ENCODE data around the gene EDAR. TPM values are rescaled to one million over a fixed set of nuclear protein-coding genes. Genes with fewer than 3 reads are reported as not detected.

EDAR gene
- polyA plus RNA-seq, 1 donor: not detected

DNA sequence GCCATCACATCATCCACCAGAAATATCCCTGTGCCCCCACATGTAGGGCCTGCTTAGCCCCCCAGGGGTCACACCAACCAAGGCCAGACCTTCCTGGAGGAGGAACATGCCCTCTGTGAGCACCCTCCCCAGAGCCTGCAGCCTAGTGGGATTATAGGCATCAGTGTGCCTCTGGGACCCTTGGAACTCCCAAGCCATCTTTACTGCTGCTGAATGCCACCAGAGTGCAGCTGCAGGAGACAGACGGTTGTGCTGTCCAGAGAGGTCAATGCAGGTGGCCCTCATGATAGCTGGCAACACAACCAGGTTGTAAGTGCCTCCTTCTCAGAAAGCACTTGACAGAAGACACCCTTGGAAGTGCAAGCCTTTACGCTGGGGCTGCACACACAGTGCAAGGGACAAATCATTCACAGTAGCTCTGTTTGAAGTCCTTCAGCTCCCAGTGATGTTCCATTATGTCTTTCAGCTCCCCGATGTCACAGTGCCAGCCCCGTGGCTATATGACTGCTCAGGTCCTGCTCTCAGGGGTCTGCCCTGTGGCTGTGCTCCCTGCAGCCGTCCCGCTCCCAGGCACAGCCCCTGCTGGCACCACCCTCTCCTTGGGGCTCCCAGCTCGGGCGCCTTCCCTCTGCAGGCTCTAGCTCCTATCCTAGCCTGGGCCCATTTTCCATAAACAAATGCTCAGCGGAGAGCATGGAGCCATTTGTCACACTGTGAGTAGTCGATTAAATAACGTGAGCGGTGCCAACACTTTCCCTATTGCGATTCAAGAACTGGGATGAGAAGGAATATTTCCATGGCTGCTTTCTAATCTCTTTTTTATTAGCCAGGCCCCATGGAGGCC, 65.1 kb downstream of the EDAR start:
- no peak for DNase-seq

DNA sequence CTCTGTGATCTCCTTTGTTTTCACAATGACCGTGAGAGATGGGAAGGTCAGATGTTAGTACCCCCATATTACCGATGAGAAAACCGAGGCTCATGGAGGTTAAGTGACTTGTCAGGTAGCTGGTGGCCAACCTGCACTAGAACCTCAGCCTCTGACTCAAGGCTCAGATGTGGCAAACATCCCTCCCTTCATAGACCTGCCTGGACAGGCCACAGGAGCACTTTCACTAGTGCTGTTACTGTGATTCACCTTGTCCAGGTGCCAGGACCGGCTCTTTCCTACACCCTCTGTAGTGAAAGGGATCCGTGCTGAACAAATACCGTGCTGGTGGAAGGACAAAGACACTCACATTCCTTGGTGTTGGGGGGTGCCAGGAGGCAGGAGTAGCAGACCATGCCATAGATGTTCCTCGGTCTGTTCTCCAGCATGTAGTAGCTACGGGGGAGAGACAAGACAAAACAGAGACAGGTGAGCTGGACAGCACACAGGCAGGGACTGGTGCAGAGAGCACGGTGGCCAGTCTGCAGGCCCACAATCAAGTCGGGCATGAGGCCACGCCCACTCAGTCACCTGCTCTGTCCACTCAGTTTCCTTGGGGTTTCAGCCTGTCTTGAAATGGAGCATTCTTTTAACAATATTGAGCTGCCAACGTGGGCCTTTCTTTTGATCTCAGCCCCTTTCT, 65.9 kb downstream of the EDAR start:
- DNase-seq: no peak

DNA sequence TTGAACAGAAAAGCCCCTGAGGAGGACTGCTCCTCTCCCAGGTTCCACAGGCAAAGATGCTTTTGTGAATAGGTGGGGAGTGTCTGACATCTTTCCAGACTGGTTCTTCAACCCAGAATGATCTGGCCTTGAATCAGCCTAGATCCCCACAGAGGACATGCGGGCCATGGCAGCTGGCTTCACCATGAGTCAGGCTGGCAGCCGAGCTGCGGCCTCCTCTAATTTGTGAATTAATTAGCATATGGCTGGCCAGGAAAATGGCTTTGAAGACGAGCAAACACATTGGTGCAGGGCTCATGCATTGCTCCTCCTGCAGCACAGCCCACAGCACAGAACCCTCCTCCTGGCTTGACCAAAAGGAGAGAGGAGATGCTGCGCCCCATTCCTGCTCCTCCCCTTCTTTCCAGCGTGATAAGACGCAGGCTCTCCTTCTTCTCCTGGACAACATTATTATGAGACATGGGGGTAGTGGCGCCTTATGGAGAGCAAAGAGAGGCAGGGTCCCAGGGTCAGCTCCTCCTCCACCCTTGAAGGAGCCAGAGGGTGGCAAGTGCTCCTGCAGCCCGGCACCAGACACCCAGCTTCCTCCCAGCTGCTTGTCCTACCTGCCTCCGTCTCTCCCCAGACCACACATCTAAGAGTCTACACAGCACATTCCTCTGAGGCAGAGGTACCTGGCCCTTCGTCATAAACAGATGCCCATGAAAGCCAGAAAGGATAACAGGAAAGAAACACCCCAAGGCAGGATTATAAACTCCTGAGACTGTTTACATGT, 66.7 kb downstream of the EDAR start:
- DNase-seq: no peak

DNA sequence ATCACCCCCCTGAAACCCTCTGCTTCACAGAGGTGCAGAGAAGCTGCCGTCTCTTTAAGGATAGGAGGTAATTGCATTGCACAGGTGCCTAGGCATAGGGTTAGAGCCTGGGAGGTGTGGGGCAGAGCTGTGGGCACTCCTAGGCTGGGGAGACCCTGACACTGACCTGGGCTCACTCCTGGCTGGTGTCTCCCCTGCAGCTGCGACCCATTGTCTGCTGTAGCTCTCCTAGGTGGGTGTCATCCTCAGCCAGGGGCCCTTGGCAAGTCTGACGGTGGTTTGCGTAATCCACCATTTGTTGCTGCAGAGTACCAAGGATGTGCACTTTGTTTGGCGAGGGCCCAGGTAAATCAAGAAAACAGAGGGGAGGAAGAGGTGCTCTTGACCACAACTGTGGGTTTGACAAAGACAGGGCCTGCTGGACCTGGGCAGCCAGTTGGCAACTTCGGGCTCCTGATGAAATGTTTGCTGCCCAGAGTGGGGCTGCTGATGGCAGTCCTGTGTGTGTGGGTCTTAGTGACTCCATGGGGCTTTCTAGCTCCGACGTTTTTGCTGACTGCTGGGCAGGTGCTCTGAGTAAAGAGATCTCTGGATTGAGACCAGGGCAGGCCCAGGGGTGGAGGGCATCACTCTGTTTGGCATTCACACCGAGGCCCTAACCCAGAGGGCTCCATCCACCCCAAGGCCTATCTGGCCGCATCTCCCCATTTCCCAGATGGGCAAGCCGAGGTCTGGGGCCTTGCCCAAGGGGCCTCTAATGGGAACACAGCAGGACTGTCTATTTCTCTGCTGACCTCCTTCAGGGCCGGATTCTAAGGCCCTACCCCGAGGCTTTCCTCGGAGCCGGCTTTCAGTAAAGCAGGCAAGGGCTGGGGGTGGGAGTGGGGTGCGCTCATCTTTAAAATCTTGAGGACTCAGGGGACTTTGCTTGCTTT, 67.7 kb downstream of the EDAR start:
- DNase-seq: no peak

DNA sequence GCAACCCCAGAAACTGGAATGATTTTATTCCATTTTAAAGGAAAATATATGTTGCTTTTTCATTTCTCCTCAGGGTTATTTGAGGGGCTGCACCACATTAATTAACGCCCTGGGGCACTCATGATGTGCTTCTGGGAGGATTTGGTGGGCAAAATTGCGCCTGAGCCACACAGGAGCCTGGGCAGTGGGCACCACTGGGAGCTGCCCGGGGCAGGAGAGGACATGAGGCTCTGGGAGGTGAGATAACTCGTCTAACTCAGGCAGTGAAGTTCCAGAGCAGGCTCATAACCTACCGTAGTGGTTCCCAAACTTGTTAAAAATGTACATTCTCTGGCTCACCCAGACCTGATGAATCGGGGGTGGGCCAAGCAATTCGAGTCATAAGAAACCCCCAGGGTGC, 68.3 kb downstream of the EDAR start:
- no peak for DNase-seq

DNA sequence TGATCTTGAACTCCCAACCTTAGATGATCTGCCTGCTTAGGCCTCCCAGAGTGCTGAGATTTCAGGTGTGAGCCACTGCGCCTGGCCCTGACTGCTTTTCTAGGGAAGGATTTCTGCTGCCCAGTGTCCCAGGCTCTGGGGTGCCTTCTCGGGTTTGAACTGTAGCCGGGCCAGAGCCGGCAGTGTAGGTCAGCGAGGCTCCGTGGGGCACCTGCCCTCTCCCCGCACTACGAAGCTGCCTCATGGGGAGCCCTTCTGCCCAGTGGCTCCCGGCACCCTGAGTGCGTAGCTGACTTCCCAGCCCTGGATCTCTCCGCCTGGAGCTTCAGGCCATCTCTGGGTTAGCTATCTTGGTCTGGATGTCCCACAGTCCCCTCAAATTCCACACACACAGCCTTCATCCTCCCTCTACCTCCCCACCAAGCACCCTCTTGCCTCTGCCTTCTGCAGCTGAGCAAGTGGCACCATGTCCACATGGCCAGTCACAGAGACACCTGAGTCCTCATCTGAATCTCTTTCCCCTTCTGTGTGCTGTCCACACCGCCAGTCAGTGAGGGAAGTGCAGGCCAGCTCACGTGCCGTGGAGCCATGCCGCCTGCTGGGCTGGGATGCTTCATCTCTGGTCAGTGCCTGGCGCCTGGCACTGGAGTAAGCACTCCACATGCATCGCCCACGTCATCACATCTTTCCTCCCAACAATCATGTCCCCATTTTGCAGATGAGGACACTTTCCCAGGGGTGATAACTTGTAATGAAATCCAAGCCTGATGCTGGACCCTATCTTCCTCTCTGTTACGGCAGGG, 69.2 kb downstream of the EDAR start:
- DNase-seq: no peak

DNA sequence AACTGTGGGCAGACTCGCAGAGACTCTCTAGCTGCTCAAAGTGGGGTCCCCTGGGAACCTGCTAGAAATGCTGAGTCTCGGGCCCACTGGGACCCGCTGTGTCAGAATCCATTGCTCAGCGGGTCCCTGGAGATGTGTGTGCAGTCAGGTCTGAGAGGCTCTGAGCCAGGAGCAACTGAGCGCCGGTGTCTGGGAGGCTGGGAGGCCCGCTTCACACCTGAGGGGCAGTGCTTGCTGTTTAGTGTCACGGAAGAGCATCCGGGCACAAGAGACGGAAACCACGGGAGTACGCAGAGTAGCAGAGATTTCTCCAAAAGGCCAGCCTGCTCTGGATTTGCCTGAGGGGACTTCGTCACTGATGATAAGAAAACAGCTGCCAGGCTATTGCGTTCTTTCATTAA, 70.1 kb downstream of the EDAR start:
- DNase-seq: no peak

DNA sequence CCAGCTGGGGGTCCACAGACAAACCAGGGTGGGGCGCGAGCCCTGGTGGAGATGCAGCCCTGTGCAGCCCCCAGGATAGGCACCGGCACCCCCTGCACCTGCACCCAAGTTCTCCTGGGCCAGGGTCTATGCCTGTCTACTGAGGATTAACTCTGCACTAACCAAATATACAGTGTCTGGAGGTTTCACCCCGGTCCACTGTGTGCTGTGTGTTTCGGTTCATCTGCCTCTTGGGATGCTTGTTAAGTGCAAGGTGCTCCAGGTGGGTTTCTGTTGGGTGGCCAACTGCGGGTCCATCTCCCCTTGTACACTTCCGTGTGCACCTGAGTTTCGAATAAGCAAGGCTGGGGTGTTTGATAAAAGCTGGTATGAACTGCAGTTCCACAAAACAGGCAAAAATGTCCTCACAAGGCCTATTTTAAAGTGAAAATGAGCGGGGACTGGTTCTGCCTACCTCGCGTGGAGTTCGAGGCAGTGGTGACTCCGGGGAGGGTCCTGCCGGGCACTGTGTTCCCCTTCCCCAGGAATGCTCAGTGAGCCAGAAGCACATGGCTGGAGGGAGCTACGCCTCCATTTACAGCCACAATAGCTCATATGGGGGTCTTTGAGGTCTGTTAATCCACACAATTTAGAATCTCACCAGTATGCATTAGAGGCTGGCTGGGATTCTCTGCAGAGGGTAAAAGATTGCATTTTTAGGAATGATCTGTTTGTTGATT, 70.7 kb downstream of the EDAR start:
- no peak for DNase-seq

DNA sequence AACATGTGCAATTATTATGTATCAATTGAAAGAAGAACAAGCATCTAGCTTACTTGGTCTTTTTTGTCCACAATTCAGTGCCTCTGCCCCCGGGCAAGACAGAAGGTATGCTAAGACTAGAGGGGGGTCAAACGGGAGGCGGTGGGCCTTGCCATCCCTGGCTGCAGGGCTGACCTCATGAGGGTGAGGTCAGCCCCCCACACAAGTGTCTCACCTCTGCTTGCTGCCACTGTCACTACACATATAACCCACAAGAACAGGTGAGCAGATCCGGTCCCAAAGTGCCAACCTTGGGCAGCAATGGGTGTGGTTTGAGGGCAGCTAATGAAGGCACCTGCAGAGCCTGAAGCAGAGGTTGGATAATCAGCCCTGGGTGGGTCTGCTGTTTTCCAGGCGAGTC, 71.5 kb downstream of the EDAR start:
- no peak for DNase-seq

DNA sequence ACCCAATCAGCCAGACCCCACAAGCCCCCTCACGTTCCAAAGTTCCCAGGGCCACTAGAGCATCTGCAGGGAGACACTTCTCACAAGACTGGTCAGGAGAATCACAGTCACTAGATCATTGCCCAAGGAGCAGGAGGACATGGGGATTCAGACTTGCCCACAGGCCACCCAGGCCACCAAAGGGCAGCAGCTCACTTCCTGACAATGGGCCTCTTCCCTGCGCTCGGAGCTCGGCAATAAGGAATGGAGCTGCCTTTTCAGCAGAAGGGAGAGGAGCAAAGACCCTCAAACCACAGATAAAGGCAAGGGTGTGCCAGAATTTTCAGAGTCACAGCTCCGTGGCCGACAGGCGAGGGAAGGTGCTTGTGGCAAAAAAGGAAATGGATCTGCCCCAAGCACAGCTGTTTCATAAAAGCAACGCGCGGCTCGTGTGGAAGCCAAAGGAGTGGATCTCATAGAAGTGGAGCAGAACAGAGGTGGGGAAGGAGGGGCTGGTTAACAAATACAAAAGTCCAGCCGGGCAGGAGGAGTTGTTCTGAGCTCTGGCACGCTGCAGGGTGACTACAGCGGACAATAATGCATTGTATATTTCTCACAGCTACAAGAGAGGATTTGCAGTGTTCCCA, 72.1 kb downstream of the EDAR start:
- DNase-seq: no peak

DNA sequence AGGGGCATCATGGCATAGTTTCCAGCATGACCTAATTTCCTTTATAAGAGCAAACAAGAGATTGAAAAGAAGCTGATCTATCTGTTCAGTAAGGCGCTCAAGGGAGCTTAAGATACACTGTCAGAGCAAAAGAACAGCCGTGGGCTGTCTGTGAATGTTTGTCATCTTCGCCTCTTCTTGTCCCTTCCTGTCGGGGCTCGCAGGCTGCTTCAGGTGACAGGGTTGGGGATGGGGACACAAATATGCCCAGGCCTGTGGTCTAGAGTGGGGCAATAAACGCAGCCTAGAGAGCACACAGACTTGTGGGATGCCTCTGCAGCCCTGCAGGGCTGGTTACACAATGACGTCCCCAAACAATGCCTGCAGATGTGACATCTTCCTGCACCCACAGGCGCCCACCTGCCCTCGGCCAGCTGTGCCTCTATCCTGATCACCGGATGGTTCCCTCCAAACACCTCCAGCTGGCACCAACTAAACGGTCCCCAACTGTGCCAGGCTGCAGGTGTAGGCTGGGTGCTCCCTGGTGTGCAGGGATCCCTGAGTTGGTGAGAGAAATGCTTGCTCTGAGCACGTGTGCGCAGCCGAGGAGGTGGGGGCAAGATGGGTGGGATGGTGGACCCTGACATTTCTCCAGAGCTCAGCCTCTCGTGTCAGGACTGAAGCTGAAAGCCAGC, 72.8 kb downstream of the EDAR start:
- DNase-seq: no peak

DNA sequence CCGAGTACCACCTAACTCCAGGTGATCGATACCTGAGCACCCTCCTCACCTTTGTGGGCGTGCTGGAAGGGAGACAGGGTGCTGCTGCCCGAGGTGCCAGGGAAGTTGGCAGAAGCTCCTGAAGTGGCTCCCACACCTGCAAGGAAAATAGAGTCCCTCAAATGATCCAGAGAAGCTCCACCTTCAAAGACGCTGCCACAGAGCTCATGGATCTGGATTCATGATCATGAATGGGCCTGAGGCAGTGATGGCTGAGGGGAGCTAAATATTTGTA, 76.5 kb downstream of the EDAR start:
- DNase-seq: no peak

DNA sequence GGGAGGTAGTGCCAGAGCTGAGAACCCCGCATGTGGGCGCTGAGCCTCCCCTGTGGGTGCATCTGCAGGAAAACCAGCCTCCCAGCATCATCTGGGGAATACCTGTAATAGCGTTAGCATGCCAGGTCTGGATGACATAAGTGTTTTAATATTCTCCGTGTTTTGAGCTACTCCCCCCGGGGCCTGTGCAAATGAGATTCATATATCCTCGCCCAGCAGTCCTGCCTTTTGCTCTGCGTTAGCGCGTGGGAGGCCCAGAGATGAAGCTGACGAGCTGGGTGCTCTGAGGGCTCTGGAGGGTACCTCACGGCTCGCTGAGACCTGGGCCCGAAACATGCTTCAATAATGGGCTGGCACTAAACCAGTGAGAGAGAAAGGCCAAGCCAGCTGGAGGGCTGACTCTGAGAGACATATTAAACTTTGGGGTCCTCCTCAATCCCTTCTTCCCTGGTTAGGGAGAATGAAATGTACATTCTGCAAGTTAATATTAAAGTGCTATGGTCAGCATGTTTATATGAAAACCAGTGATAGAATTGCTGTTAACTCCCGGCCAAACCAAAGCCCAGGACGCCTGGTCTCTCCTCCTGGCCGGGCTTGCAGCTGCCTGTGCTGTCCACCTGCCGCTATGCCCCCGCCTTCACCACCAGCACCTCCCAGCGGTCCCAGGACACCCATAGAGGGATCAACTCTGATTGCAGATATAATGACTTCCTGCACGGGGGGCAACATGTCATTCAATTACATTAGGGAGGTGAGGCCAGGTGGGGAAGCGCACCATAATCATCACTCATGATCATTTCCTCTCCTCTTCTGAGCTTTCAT, 77.0 kb downstream of the EDAR start:
- no peak for DNase-seq

DNA sequence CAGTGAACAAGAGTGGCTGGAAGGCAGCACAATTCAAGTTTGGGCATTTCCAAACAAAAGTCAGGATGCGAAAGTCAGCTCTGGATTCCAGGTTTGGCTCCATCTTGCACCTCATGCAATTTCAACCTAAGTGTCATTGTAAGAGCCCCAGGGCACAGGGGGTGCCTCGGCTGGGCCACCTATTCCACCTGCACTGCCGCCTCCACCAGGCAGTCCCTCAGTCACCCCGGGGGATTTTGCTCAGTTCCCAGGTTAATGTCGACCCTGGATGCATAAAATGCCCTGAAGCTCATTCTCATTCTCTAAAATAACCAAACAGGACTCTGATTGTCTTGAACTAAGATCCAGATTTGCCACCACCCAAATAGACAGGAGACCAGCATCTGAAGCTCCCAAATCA, 77.6 kb downstream of the EDAR start:
- no peak for DNase-seq

DNA sequence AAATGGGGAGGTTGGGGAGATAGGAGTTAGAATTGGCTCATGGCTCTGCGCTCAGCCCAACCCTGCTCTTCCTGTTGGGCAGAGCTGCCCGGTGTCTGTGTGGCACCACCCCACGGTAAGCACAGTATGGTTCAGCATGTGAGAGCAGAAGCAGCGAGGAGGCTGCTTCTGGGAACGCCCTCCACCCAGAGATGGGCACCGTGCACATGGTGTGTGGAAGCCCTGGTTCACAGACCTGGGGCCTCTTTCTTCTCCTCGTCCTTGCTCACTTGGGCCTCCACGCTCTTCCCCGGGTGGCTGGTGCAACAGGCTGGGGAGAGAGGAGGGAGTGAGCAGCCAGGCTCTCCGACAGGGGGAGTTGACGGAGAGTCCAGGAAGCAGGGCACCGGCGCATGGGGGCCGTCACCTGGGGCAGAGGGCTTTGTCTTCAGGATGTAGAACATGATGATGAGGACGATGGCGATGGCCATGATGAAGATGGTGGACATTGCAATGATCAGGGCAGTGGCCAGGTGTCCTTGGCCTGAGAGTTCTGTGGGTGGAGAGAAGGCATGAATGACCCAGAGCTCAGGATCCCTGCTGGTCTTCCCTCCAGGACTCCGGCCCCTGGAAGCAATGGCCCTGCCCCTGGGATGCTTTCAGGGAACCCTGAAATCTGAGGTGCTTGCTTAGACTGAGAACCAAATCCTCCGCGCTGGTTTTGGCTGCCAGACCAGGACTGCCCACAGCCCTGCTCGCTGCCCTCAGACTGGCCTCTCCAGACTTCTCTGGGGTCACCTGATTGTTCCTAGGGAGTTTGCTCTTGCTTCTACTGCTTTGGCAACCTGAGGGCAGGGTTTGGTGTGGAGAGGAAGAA, 78.3 kb downstream of the EDAR start:
- DNase-seq: no peak

DNA sequence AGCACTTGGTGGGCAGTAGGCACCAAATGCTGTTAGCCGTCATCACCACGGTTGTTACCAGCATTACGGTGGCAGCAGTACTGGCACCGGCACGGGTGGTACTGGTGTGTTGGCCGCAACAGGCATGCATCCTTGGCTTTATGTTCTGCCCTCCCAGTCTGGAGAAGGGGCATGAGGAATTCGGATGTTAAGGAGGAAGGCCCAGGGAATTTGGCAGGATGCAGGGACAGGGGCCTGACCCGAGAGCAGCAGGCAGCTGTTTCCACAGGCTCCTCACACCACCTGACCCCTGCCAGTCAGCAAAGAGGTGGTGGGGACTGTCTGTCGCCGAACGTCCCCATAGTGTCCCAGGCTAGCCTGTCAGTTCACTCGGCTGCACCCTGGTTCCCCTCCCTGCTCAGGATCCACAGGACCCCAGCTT, 79.0 kb downstream of the EDAR start:
- no peak for DNase-seq

DNA sequence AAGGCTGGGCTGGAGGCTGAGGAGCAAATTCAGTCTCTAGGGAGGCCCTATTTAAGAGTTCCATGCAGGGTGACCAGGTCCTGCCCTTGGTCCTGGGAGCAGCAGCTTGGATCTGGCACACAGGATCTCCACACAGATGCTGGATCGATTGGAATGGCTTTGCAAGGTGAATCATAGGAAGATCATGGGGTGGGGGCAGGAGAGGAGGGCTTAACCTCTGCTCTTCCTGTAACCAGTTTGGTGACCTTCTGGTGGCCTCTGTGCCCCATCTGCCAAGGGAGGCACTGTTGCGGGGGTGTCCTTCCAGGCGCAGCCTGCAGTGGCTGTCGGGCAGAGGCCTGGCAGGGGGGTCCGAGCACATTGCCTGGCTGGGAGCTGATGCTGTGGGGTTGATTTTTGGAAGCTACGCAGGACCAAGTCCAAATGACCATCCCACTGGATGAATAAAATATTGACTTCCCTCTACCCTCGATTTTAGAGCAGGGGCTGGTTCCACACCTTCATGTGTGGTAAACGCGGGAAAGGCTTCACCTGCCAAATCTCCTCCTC, 79.7 kb downstream of the EDAR start:
- DNase-seq: no peak

DNA sequence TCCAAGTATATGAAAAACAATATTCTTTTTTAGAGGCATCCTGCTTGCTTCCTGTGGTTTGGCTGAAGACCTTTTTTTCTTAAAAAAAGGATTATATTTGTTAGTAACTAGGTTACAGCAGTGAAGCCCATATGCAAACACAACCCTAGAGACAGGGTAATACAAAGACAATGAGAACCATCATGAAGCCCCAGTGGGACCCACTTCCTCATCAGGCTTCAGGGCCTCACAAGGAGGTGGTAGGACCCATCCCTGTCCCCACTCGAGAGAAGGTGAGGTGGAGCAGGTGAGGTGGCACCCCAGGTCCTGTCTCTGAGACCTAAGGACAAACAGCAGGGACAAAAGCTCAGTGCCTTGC, 80.3 kb downstream of the EDAR start:
- DNase-seq: no peak
